Measurements from ENCODE around the gene SPRING1. TPM values are rescaled to one million over a fixed set of nuclear protein-coding genes. Genes with fewer than 3 reads are reported as not detected.

SPRING1 gene
- total and polyA plus RNA-seq, 4 donors, result 41.8 to 116 (median 79.3) TPM

DNA sequence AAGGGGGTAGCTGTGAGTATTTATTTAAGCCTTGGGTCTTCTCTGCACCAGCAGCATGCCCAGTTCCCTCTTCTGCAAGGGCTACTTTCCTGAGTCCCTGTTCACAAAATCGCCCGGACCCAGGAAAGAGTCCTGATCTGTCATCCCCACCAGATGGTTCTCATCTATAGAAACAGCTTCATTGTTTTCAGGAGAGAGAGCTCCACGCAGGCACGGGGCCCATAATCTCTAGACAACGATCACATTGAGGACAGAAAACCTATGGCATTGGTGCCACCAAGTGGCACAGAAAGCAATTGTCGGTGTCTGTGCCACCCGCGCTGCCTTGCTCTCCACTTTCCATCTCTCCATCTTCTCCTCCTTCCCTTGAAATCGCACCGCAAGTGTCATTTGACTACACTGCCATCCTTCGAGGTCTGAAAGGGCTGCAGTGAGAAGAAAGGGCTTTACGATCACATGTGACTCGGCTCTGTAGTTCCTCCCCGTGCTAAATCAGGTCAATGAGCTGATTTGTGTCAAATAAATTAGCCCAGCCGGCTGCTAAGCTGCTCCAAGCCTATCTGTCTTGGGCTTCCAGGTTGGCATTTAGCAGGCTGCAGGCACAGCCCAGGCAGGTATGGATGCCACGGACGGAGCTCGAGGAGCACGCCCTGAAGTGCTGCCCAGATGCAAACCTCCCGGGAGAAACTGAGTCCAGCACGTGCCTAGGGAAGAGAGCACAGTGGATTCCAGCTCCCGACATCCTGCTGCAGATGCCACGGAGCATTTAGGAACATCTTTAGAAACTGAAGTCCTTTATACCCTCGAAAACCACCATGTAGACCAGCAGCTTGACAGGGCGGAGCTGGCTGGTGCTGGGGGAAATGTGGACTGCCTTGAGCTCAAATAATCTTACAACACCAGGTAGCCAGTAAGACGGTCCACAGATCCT lies 28.8 kb downstream of the SPRING1 start:
- Histone ChIP-seq H3K4me1 (ENCODE audit: control insufficient read depth in 5 of 5, insufficient read depth in 5 of 5, low read length in 5 of 5) (peaks cover 0 to 7% (median 0%) of the 10 kb centered on the region in 5 donors), H3K27me3 (ENCODE audit: control insufficient read depth in 3 of 3, insufficient read depth in 3 of 3, low read length in 2 of 3) (peaks cover 0 to 9% (median 0%) of the 10 kb centered on the region in 3 donors), H3K9ac (ENCODE audit: insufficient read depth in 1 of 2, low read length in 2 of 2) (no peak overlapping the region), H3K36me3 (ENCODE audit: control insufficient read depth in 4 of 4, insufficient read depth in 4 of 4, low read length in 4 of 4) (peaks cover 0 to 3% (median 0%) of the 10 kb centered on the region in 4 donors), H3K4me3 (no peak overlapping the region), H3K9me3 (ENCODE audit: control insufficient read depth in 4 of 4, insufficient read depth in 3 of 4, low read length in 3 of 4) (peaks cover 0 to 3% (median 0%) of the 10 kb centered on the region in 4 donors), H3K27ac (ENCODE audit: low read depth in 1 of 2, low read length in 1 of 2) (no peak overlapping the region)
- ATAC-seq (ENCODE audit: insufficient read depth, low FRiP score) (no peak), DNase-seq (peak; percentile 76 to 89 (median 89))
- TF ChIP-seq, protein P1, sequence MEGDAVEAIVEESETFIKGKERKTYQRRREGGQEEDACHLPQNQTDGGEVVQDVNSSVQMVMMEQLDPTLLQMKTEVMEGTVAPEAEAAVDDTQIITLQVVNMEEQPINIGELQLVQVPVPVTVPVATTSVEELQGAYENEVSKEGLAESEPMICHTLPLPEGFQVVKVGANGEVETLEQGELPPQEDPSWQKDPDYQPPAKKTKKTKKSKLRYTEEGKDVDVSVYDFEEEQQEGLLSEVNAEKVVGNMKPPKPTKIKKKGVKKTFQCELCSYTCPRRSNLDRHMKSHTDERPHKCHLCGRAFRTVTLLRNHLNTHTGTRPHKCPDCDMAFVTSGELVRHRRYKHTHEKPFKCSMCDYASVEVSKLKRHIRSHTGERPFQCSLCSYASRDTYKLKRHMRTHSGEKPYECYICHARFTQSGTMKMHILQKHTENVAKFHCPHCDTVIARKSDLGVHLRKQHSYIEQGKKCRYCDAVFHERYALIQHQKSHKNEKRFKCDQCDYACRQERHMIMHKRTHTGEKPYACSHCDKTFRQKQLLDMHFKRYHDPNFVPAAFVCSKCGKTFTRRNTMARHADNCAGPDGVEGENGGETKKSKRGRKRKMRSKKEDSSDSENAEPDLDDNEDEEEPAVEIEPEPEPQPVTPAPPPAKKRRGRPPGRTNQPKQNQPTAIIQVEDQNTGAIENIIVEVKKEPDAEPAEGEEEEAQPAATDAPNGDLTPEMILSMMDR (IDR thresholded peaks at IDR 0.05; ENCODE audit: control extremely low read depth, extremely low read depth), result peak; percentile 49
- 24 to 27% methylated on average over 26 of the region's 26 CpGs for WGBS, 2 donors

DNA sequence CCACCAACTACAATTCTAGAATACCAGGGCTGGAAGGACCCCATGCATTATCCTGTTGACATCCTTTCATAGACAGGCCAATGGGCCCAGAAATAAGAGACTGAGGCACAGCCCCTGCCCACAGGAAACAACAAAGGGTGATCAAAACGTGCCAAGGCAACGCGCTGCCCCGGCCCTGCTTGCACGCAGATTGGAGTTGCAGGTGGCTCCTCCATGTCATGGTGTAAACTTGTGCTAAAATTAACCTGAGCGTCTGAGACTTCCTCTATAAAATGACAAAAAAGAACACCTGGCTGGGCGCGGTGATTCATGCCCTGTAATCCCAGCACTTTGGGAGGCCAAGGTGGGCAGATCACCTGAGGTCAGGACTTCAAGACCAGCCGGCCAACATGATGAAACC lies 30.1 kb downstream of the SPRING1 start:
- H3K9me3 ChIP-seq (ENCODE audit: control insufficient read depth in 4 of 4, insufficient read depth in 3 of 4, low read length in 3 of 4), result peaks cover 0 to 3% (median 0%) of the 10 kb centered on the region in 4 donors
- peaks cover 0 to 9% (median 0%) of the 10 kb centered on the region in 3 donors for H3K27me3 ChIP-seq (ENCODE audit: control insufficient read depth in 3 of 3, insufficient read depth in 3 of 3, low read length in 2 of 3)
- H3K4me3 ChIP-seq, result no peak overlapping the region
- DNase-seq, result no peak
- no peak overlapping the region for H3K9ac ChIP-seq (ENCODE audit: insufficient read depth in 1 of 2, low read length in 2 of 2)
- TF ChIP-seq, protein P1 (IDR thresholded peaks at IDR 0.05; ENCODE audit: control extremely low read depth, extremely low read depth), result no peak
- no peak overlapping the region for H3K27ac ChIP-seq (ENCODE audit: low read depth in 1 of 2, low read length in 1 of 2)
- WGBS, 2 donors, result 90 to 91% methylated on average over 9 of the region's 9 CpGs
- H3K4me1 ChIP-seq (ENCODE audit: control insufficient read depth in 5 of 5, insufficient read depth in 5 of 5, low read length in 5 of 5), result peaks cover 0 to 7% (median 0%) of the 10 kb centered on the region in 5 donors
- ATAC-seq (ENCODE audit: insufficient read depth, low FRiP score), result no peak
- peaks cover 0 to 1% (median 0%) of the 10 kb centered on the region in 4 donors for H3K36me3 ChIP-seq (ENCODE audit: control insufficient read depth in 4 of 4, insufficient read depth in 4 of 4, low read length in 4 of 4)

DNA sequence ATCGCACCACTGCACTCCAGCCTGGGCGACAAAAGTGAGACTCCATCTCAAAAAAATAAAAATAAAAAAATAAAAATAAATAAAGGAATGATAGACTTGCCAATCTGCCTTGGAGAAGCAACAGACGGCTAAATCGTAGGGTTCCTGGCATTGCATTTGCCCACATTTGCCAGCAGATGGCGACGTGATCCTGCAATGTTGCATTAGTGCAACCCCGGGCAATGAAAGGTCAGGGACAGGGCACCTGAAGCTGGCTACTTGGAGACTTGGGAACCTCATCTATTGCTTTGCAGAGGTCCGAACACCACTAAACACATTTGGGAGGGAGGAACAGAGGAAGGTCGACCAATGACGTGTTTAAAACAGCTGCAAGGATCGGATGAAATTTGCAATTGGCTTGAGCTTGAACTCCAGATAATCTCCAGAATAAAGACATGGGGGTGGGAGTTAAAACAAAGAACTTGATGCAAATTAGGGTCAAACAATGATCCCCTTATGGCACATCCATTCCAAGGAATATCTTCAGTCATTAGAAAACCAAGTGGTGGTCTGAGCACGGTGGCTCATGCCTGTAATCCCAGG lies 34.6 kb downstream of the SPRING1 start:
- Histone ChIP-seq H3K9ac (ENCODE audit: insufficient read depth in 1 of 2, low read length in 2 of 2) (no peak overlapping the region), H3K27ac (ENCODE audit: low read depth in 1 of 2, low read length in 1 of 2) (no peak overlapping the region), H3K9me3 (ENCODE audit: control insufficient read depth in 4 of 4, insufficient read depth in 3 of 4, low read length in 3 of 4) (no peaks in the 10 kb centered on the region), H3K4me1 (ENCODE audit: control insufficient read depth in 5 of 5, insufficient read depth in 5 of 5, low read length in 5 of 5) (peaks cover 0 to 12% (median 5%) of the 10 kb centered on the region in 5 donors), H3K36me3 (ENCODE audit: control insufficient read depth in 4 of 4, insufficient read depth in 4 of 4, low read length in 4 of 4) (no peaks in the 10 kb centered on the region), H3K4me3 (no peak overlapping the region), H3K27me3 (ENCODE audit: control insufficient read depth in 3 of 3, insufficient read depth in 3 of 3, low read length in 2 of 3) (no peaks in the 10 kb centered on the region)
- WGBS, 2 donors, result 24 to 25% methylated on average over 12 of the region's 12 CpGs
- TF ChIP-seq, protein P1 (IDR thresholded peaks at IDR 0.05; ENCODE audit: control extremely low read depth, extremely low read depth), result peak; percentile 90
- ATAC-seq (ENCODE audit: insufficient read depth, low FRiP score) (no peak), DNase-seq (peak; percentile 65 to 71 (median 70))
